WTC11 (cell line): ENCODE data around the gene JAZF1. TPM values are rescaled to one million over a fixed set of nuclear protein-coding genes. Genes with fewer than 3 reads are reported as not detected.

Source experiments
- ATAC-seq: fragments of 200-7000 bp; cut with Tn5 transposase; 2 replicates; pipeline ENCODE4 v1.10.0; 2021; ENCODE audit warnings: mild to moderate bottlenecking, moderate library complexity
- CTCF ChIA-PET: fragments of 300-600 bp; sonication (Branson Sonifier 250); formaldehyde crosslinking; loops from one replicate; lab custom pipeline; 2021; ENCODE audit warnings: antibody characterized with exemption; lab: Charles Lee
- POLR2A ChIA-PET: fragments of 350-600 bp; sonication (Branson Sonifier 250); formaldehyde crosslinking; loops from one replicate; lab custom pipeline; 2021; ENCODE audit warnings: antibody characterized with exemption; lab: Charles Lee
- DNase-seq: peaks from one replicate; pipeline ENCODE4 v3.0.0; 2021; ENCODE audit warnings: low spot score
- H3K27ac Mint-ChIP-seq: 2 replicates; pipeline ENCODE4 v1.8.0; 2021; ENCODE audit warnings: mixed read lengths
- H3K27me3 Mint-ChIP-seq: 2 replicates; pipeline ENCODE4 v1.8.0; 2021; ENCODE audit warnings: low read depth, mild to moderate bottlenecking, moderate library complexity, mixed read lengths
- H3K36me3 Mint-ChIP-seq: 2 replicates; pipeline ENCODE4 v1.8.0; 2021; ENCODE audit warnings: mixed read lengths
- H3K4me1 Mint-ChIP-seq: 2 replicates; pipeline ENCODE4 v1.8.0; 2022; ENCODE audit warnings: mixed read lengths
- H3K4me3 Mint-ChIP-seq: 2 replicates; pipeline ENCODE4 v1.8.0; 2021; ENCODE audit warnings: mild to moderate bottlenecking, moderate library complexity, mixed read lengths
- H3K9me3 Mint-ChIP-seq: 2 replicates; pipeline ENCODE4 v1.8.0; 2021; ENCODE audit warnings: mixed read lengths
- ATF1 ChIP-seq: sonication (generic); formaldehyde crosslinking; IDR thresholded peaks from 2 replicates; pipeline ENCODE4 v1.8.1; 2023; ENCODE audit warnings: mild to moderate bottlenecking, moderate library complexity, missing genetic modification reagents
- FOXP1 ChIP-seq: sonication (generic); formaldehyde crosslinking; IDR thresholded peaks from 2 replicates; pipeline ENCODE4 v1.8.0; 2022; ENCODE audit warnings: missing genetic modification reagents, mild to moderate bottlenecking, moderate library complexity, borderline replicate concordance
- GABPB1 ChIP-seq: sonication (generic); formaldehyde crosslinking; IDR thresholded peaks from 2 replicates; pipeline ENCODE4 v1.8.1; 2023; ENCODE audit warnings: mild to moderate bottlenecking, missing genetic modification reagents
- HMGA2 ChIP-seq: fragments of 250-450 bp; sonication (Bioruptor Pico); IDR thresholded peaks from 2 replicates; pipeline ENCODE4 v1.4.0; 2021; ENCODE audit warnings: mild to moderate bottlenecking, moderate library complexity
- JAZF1 ChIP-seq: fragments of 250-450 bp; sonication (Bioruptor Pico); IDR thresholded peaks from 2 replicates; pipeline ENCODE4 v1.9.0; 2021; ENCODE audit warnings: moderate library complexity, mild to moderate bottlenecking, inconsistent platforms
- NR3C1 ChIP-seq: sonication (generic); formaldehyde crosslinking; conservative IDR thresholded peaks from 2 replicates; pipeline ENCODE4 v1.8.1; 2023; ENCODE audit warnings: low read depth, mild to moderate bottlenecking, missing genetic modification reagents
- SMAD3 ChIP-seq: sonication (generic); formaldehyde crosslinking; IDR thresholded peaks from 2 replicates; pipeline ENCODE4 v1.8.0; 2022; ENCODE audit warnings: missing genetic modification reagents, mild to moderate bottlenecking, borderline replicate concordance
- ZNF121 ChIP-seq: sonication (generic); formaldehyde crosslinking; IDR thresholded peaks from 2 replicates; pipeline ENCODE4 v1.8.0; 2023; ENCODE audit warnings: missing genetic modification reagents
- total RNA-seq: library from RNA; stranded (reverse); gene quantifications from 3 replicates; pipeline ENCODE4 v1.2.3, GENCODE V29; 2021
- TF ChIP-seq, protein P1 (sequence below): sonication (generic); formaldehyde crosslinking; IDR thresholded peaks from 2 replicates; pipeline ENCODE4 v1.8.0; 2022; ENCODE audit warnings: missing genetic modification reagents
- TF ChIP-seq, protein P2 (sequence below): sonication (generic); formaldehyde crosslinking; IDR thresholded peaks from 2 replicates; pipeline ENCODE4 v1.8.1; 2023; ENCODE audit warnings: mild to moderate bottlenecking, missing genetic modification reagents, borderline replicate concordance
- TF ChIP-seq, protein P3 (sequence below): fragments of 250-450 bp; sonication (Bioruptor Pico); IDR thresholded peaks from 2 replicates; pipeline ENCODE4 v1.9.0; 2021; ENCODE audit warnings: mild to moderate bottlenecking, borderline replicate concordance
- TF ChIP-seq, protein P4 (sequence below): sonication (generic); formaldehyde crosslinking; IDR thresholded peaks from 2 replicates; pipeline ENCODE4 v1.8.1; 2022; ENCODE audit warnings: missing genetic modification reagents, borderline replicate concordance
- TF ChIP-seq, protein P5 (sequence below): fragments of 250-450 bp; sonication (Bioruptor Pico); IDR thresholded peaks from 2 replicates; pipeline ENCODE4 v1.9.0; 2021; ENCODE audit warnings: mild to moderate bottlenecking

JAZF1 gene
- total RNA-seq, 1 experiment from 2014 or later = 19.0 TPM

DNA sequence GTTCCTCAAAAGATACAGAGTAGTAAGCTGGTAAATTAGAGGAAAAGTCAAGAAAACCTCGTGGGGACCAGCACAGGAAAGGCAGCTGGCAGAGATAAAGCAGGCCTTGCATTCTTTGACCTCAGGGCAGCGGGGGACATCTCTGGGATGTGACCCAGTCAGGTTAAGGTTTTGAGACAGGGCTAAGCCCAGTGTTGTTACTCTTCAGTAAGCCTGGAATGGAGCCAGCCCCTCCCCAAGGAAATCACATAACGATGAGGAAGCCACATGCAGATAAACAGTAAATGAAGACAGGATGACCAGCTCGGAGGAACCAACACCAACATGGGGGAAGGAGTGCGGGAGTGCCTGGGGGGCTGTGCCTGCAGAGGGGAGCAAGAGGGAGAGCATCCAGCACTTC lies 99.6 kb downstream of the JAZF1 start:
- H3K4me3 Mint-ChIP-seq = no peak overlapping the region
- TF ChIP-seq, protein P1, sequence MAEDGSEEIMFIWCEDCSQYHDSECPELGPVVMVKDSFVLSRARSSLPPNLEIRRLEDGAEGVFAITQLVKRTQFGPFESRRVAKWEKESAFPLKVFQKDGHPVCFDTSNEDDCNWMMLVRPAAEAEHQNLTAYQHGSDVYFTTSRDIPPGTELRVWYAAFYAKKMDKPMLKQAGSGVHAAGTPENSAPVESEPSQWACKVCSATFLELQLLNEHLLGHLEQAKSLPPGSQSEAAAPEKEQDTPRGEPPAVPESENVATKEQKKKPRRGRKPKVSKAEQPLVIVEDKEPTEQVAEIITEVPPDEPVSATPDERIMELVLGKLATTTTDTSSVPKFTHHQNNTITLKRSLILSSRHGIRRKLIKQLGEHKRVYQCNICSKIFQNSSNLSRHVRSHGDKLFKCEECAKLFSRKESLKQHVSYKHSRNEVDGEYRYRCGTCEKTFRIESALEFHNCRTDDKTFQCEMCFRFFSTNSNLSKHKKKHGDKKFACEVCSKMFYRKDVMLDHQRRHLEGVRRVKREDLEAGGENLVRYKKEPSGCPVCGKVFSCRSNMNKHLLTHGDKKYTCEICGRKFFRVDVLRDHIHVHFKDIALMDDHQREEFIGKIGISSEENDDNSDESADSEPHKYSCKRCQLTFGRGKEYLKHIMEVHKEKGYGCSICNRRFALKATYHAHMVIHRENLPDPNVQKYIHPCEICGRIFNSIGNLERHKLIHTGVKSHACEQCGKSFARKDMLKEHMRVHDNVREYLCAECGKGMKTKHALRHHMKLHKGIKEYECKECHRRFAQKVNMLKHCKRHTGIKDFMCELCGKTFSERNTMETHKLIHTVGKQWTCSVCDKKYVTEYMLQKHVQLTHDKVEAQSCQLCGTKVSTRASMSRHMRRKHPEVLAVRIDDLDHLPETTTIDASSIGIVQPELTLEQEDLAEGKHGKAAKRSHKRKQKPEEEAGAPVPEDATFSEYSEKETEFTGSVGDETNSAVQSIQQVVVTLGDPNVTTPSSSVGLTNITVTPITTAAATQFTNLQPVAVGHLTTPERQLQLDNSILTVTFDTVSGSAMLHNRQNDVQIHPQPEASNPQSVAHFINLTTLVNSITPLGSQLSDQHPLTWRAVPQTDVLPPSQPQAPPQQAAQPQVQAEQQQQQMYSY (CRISPR knock-in tag) = no peak
- TF ChIP-seq NR3C1 (CRISPR knock-in tag) (no peak), ZNF121 (CRISPR knock-in tag) (no peak), SMAD3 (CRISPR knock-in tag) (no peak), JAZF1 (CRISPR knock-in tag) (no peak), FOXP1 (no peak), ATF1 (no peak), HMGA2 (CRISPR knock-in tag) (no peak), GABPB1 (CRISPR knock-in tag) (no peak)
- TF ChIP-seq, protein P2, sequence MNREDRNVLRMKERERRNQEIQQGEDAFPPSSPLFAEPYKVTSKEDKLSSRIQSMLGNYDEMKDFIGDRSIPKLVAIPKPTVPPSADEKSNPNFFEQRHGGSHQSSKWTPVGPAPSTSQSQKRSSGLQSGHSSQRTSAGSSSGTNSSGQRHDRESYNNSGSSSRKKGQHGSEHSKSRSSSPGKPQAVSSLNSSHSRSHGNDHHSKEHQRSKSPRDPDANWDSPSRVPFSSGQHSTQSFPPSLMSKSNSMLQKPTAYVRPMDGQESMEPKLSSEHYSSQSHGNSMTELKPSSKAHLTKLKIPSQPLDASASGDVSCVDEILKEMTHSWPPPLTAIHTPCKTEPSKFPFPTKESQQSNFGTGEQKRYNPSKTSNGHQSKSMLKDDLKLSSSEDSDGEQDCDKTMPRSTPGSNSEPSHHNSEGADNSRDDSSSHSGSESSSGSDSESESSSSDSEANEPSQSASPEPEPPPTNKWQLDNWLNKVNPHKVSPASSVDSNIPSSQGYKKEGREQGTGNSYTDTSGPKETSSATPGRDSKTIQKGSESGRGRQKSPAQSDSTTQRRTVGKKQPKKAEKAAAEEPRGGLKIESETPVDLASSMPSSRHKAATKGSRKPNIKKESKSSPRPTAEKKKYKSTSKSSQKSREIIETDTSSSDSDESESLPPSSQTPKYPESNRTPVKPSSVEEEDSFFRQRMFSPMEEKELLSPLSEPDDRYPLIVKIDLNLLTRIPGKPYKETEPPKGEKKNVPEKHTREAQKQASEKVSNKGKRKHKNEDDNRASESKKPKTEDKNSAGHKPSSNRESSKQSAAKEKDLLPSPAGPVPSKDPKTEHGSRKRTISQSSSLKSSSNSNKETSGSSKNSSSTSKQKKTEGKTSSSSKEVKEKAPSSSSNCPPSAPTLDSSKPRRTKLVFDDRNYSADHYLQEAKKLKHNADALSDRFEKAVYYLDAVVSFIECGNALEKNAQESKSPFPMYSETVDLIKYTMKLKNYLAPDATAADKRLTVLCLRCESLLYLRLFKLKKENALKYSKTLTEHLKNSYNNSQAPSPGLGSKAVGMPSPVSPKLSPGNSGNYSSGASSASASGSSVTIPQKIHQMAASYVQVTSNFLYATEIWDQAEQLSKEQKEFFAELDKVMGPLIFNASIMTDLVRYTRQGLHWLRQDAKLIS (CRISPR knock-in tag) = no peak
- TF ChIP-seq, protein P3, sequence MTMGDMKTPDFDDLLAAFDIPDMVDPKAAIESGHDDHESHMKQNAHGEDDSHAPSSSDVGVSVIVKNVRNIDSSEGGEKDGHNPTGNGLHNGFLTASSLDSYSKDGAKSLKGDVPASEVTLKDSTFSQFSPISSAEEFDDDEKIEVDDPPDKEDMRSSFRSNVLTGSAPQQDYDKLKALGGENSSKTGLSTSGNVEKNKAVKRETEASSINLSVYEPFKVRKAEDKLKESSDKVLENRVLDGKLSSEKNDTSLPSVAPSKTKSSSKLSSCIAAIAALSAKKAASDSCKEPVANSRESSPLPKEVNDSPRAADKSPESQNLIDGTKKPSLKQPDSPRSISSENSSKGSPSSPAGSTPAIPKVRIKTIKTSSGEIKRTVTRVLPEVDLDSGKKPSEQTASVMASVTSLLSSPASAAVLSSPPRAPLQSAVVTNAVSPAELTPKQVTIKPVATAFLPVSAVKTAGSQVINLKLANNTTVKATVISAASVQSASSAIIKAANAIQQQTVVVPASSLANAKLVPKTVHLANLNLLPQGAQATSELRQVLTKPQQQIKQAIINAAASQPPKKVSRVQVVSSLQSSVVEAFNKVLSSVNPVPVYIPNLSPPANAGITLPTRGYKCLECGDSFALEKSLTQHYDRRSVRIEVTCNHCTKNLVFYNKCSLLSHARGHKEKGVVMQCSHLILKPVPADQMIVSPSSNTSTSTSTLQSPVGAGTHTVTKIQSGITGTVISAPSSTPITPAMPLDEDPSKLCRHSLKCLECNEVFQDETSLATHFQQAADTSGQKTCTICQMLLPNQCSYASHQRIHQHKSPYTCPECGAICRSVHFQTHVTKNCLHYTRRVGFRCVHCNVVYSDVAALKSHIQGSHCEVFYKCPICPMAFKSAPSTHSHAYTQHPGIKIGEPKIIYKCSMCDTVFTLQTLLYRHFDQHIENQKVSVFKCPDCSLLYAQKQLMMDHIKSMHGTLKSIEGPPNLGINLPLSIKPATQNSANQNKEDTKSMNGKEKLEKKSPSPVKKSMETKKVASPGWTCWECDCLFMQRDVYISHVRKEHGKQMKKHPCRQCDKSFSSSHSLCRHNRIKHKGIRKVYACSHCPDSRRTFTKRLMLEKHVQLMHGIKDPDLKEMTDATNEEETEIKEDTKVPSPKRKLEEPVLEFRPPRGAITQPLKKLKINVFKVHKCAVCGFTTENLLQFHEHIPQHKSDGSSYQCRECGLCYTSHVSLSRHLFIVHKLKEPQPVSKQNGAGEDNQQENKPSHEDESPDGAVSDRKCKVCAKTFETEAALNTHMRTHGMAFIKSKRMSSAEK (CRISPR knock-in tag) = no peak
- TF ChIP-seq, protein P4, sequence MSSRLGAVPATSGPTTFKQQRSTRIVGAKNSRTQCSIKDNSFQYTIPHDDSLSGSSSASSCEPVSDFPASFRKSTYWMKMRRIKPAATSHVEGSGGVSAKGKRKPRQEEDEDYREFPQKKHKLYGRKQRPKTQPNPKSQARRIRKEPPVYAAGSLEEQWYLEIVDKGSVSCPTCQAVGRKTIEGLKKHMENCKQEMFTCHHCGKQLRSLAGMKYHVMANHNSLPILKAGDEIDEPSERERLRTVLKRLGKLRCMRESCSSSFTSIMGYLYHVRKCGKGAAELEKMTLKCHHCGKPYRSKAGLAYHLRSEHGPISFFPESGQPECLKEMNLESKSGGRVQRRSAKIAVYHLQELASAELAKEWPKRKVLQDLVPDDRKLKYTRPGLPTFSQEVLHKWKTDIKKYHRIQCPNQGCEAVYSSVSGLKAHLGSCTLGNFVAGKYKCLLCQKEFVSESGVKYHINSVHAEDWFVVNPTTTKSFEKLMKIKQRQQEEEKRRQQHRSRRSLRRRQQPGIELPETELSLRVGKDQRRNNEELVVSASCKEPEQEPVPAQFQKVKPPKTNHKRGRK = no peak
- TF ChIP-seq, protein P5, sequence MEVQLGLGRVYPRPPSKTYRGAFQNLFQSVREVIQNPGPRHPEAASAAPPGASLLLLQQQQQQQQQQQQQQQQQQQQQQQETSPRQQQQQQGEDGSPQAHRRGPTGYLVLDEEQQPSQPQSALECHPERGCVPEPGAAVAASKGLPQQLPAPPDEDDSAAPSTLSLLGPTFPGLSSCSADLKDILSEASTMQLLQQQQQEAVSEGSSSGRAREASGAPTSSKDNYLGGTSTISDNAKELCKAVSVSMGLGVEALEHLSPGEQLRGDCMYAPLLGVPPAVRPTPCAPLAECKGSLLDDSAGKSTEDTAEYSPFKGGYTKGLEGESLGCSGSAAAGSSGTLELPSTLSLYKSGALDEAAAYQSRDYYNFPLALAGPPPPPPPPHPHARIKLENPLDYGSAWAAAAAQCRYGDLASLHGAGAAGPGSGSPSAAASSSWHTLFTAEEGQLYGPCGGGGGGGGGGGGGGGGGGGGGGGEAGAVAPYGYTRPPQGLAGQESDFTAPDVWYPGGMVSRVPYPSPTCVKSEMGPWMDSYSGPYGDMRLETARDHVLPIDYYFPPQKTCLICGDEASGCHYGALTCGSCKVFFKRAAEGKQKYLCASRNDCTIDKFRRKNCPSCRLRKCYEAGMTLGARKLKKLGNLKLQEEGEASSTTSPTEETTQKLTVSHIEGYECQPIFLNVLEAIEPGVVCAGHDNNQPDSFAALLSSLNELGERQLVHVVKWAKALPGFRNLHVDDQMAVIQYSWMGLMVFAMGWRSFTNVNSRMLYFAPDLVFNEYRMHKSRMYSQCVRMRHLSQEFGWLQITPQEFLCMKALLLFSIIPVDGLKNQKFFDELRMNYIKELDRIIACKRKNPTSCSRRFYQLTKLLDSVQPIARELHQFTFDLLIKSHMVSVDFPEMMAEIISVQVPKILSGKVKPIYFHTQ (CRISPR knock-in tag) = no peak
- no peak overlapping the region for H3K27ac Mint-ChIP-seq
- ChIA-PET CTCF (interaction anchor here (1.6 to 18.4 kb wide), 4 partner anchors 12 to 37 kb away, joined by 3 to 248 read pairs (median 28); no protein-coding TSS in a partner anchor), POLR2A (interaction anchor here (0.7 kb wide), 1 partner anchor 685 kb away, joined by 3 read pairs; no protein-coding TSS in a partner anchor)
- H3K4me1 Mint-ChIP-seq = peaks cover 22% of the 10 kb centered on the region
- ATAC-seq (peak; percentile 59), DNase-seq (no peak)
- no peaks in the 10 kb centered on the region for H3K36me3 Mint-ChIP-seq
- H3K9me3 Mint-ChIP-seq = no peaks in the 10 kb centered on the region
- no peaks in the 10 kb centered on the region for H3K27me3 Mint-ChIP-seq
